Breast epithelium (tissue), 4 donors: Measurements from ENCODE around the gene FNBP1. TPM values are rescaled to one million over a fixed set of nuclear protein-coding genes. Genes with fewer than 3 reads are reported as not detected.
"Not testable (repeated sequence)": the region's sequence is repeated elsewhere in the genome, so short reads cannot be mapped to it uniquely, and the experiment has no call there.

Experiments used
- DNase-seq, 2 donors: peaks; one replicate each; pipeline ENCODE4 v3.0.0-alpha.2; 2019; ENCODE audit warnings: low spot score in 2 of 2
- H3K27ac ChIP-seq, 2 donors: fragments of 200-600 bp; sonication (generic) in 1 of 2; one replicate each; pipeline ENCODE4 v1.5.1; 2016 to 2019; ENCODE audit warnings: mild to moderate bottlenecking in 1 of 2
- H3K27me3 ChIP-seq, 2 donors: fragments of 200-600 bp; sonication (generic) in 1 of 2; one replicate each; pipeline versions ENCODE4 v1.5.1 to v1.6.0; 2017 to 2019; ENCODE audit warnings: control low read depth in 1 of 2, mild to moderate bottlenecking in 1 of 2
- H3K36me3 ChIP-seq: fragments of 200-600 bp; one replicate; pipeline ENCODE4 v1.5.1; 2019
- H3K4me1 ChIP-seq, 2 donors: fragments of 200-600 bp; sonication (generic); one replicate each; pipeline ENCODE4 v1.5.1; 2016 to 2019; ENCODE audit warnings: control low read depth in 1 of 2
- H3K4me3 ChIP-seq, 3 donors: fragments of 200-600 bp; sonication (generic); 1 replicate in 2 of 3; 2 replicates in 1 of 3; pipeline ENCODE4 v1.5.1; 2016 to 2019; ENCODE audit warnings: mild to moderate bottlenecking in 3 of 3, moderate library complexity in 2 of 3
- H3K9me3 ChIP-seq, 2 donors: fragments of 200-600 bp; sonication (generic) in 1 of 2; one replicate each; pipeline ENCODE4 v1.5.1; 2016 to 2019; ENCODE audit warnings: control low read depth in 1 of 2
- CTCF ChIP-seq, 3 donors: fragments of 450-650 bp; IDR thresholded peaks; one replicate each; pipeline ENCODE4 v1.5.1; 2016 to 2017; ENCODE audit warnings: antibody characterized with exemption in 3 of 3, mild to moderate bottlenecking in 3 of 3, moderate library complexity in 3 of 3
- POLR2A ChIP-seq: fragments of 450-650 bp; IDR thresholded peaks from one replicate; pipeline ENCODE4 v1.6.1; 2016; ENCODE audit warnings: antibody characterized with exemption, mild to moderate bottlenecking, moderate library complexity
- POLR2AphosphoS5 ChIP-seq, 3 donors: sonication (generic); formaldehyde crosslinking; IDR thresholded peaks; one replicate each; pipeline ENCODE4 v1.6.1; 2017; ENCODE audit warnings: antibody characterized with exemption in 3 of 3
- intact Hi-C: fragments of 100-400 bp; cut with DNase I; formaldehyde crosslinking; loops from one replicate; pipeline ENCODE4 v1.15.1; 2023; ENCODE audit warnings: low total_unique reads
- total RNA-seq, 3 donors: library from RNA; depleted of rRNA; stranded (reverse); fragments of >200 nt; gene quantifications; one replicate each; pipeline ENCODE4 v1.1.0, GENCODE V29; 2016

FNBP1 gene
- total RNA-seq, 3 donors from 2014 or later = 31.3 to 49.8 (median 41.9) TPM

GRCh38 chr9:130010151-130010988 is 32.6 kb downstream of the FNBP1 start:
- Histone ChIP-seq H3K27me3 (no peaks in the 10 kb centered on the region), H3K4me1 (no peaks in the 10 kb centered on the region), H3K9me3 (no peaks in the 10 kb centered on the region), H3K27ac (peak overlapping the region; percentile 43 to 50), H3K36me3 (no peaks in the 10 kb centered on the region), H3K4me3 (no peak overlapping the region)
- intact Hi-C loops = no loop called here
- DNase-seq = peak in 1 of 2 donors; percentile 16
- TF ChIP-seq POLR2AphosphoS5 (IDR thresholded peaks at IDR 0.05) (no peak), CTCF (IDR thresholded peaks at IDR 0.05) (no peak), POLR2A (no peak)

GRCh38 chr9:130009546-130009945 is 33.4 kb downstream of the FNBP1 start:
- H3K27ac ChIP-seq, H3K9me3 ChIP-seq, H3K4me3 ChIP-seq, H3K4me1 ChIP-seq, H3K36me3 ChIP-seq, intact Hi-C loops, H3K27me3 ChIP-seq: not testable (repeated sequence)
- DNase-seq = peak in 1 of 2 donors; percentile 11

GRCh38 chr9:130008538-130008937 is 34.5 kb downstream of the FNBP1 start:
- no peaks in the 10 kb centered on the region for H3K4me1 ChIP-seq
- no peak overlapping the region for H3K4me3 ChIP-seq
- no peak for DNase-seq
- H3K27ac ChIP-seq = peak overlapping the region in 1 of 2 donors; percentile 21
- H3K9me3 ChIP-seq = no peaks in the 10 kb centered on the region
- intact Hi-C loops = no loop called here
- no peaks in the 10 kb centered on the region for H3K36me3 ChIP-seq
- TF ChIP-seq POLR2AphosphoS5 (IDR thresholded peaks at IDR 0.05) (no peak), CTCF (IDR thresholded peaks at IDR 0.05) (no peak), POLR2A (no peak)
- H3K27me3 ChIP-seq = no peaks in the 10 kb centered on the region

GRCh38 chr9:130006952-130007351 is 36.0 kb downstream of the FNBP1 start:
- H3K9me3 ChIP-seq, H3K36me3 ChIP-seq, H3K4me3 ChIP-seq, H3K27me3 ChIP-seq, H3K27ac ChIP-seq, intact Hi-C loops, H3K4me1 ChIP-seq: not testable (repeated sequence)
- DNase-seq = peak in 1 of 2 donors; percentile 11

- Histone ChIP-seq H3K27ac (no peak overlapping the region), H3K9me3 (no peaks in the 10 kb centered on the region), H3K4me1 (no peaks in the 10 kb centered on the region), H3K36me3 (no peaks in the 10 kb centered on the region), H3K27me3 (no peaks in the 10 kb centered on the region), H3K4me3 (no peak overlapping the region)
- intact Hi-C loops = no loop called here
- TF ChIP-seq POLR2AphosphoS5 (IDR thresholded peaks at IDR 0.05) (no peak), POLR2A (no peak), CTCF (IDR thresholded peaks at IDR 0.05) (no peak)
- peak in 1 of 2 donors; percentile 5 for DNase-seq
These were observed 38.9 kb downstream of the FNBP1 start for GRCh38 chr9:130003943-130004552.

GRCh38 chr9:130002320-130002719 is 40.7 kb downstream of the FNBP1 start:
- no peaks in the 10 kb centered on the region for H3K4me1 ChIP-seq
- DNase-seq = peak in 1 of 2 donors; percentile 12
- H3K36me3 ChIP-seq = no peaks in the 10 kb centered on the region
- H3K4me3 ChIP-seq = no peak overlapping the region
- no peaks in the 10 kb centered on the region for H3K9me3 ChIP-seq
- no peak for TF ChIP-seq CTCF (IDR thresholded peaks at IDR 0.05)
- TF ChIP-seq POLR2A = no peak
- TF ChIP-seq POLR2AphosphoS5 (IDR thresholded peaks at IDR 0.05) = no peak
- no peak overlapping the region for H3K27ac ChIP-seq
- intact Hi-C loops = no loop called here
- no peaks in the 10 kb centered on the region for H3K27me3 ChIP-seq
